ENCODE data around the gene NSMCE3.

Gene NSMCE3

GRCh38 chr15:29269485-29270168 is at the start of gene NSMCE3:
TSS of gene NSMCE3 (minus strand) at chr15:29269822. CDS start at chr15:29269705, 117 bp downstream.
- DNase-seq: peak; percentile 43

- no peak for DNase-seq
Measured at GRCh38 chr15:29316422-29316821, 46.8 kb upstream of the NSMCE3 start.

DNA sequence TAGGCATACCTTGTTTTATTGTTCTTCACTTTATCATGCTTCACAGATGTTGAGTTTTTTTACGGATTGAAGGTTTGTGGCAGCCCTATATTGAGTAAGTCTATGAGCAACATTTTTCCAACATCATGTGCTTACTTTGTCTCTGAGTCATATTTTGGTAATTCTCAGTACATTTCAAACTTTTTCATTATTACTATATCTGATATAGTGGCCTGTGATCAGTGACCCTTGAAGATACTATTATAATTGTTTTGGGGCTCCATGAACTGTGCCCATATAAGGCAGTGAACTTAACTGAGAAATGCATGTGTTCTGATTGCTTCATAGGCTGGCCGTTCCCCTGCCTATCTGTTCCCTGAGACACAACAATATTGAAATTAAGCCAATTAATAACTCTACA is 42.8 kb upstream of the NSMCE3 start:
- no peak for DNase-seq

DNA sequence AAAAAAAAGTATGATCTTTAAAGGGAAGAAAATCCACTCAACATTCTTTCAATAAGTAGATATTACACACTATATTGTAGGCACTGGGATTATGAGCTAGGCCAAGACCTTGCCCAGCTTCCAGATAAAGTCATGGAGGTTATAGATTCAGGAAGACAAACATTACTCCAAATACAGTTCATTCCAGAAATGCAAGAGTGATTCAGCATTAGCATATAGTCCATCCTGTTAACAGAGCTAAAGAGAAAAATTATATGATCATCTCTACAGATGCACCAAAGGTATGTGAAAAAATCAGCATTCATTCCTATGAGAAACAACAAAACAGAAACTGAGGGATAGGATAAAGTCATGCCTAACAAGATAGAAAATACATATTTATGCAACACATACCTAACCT is 42.1 kb upstream of the NSMCE3 start:
- DNase-seq: no peak

GRCh38 chr15:29309139-29309538 is 39.5 kb upstream of the NSMCE3 start:
- DNase-seq: no peak

DNA sequence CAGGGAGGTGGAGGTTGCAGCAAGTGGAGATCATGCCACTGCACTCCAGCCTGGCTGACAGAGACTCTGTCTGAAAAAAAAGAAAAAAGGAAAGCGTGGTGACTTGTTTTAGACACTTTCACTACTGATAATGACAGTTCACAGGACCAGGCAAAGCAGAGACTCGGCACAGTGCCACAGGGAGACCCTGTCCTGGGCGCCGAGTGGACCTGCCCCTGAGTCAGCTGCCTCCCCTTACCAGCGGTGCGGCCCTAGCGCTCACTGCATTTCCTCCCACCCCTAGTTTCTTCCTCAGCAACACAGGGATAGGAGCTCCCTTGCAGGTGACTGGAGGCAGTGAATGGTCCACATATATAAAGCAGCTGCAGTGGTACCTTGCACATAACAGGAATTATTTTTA is 38.7 kb upstream of the NSMCE3 start:
- no peak for DNase-seq

DNA sequence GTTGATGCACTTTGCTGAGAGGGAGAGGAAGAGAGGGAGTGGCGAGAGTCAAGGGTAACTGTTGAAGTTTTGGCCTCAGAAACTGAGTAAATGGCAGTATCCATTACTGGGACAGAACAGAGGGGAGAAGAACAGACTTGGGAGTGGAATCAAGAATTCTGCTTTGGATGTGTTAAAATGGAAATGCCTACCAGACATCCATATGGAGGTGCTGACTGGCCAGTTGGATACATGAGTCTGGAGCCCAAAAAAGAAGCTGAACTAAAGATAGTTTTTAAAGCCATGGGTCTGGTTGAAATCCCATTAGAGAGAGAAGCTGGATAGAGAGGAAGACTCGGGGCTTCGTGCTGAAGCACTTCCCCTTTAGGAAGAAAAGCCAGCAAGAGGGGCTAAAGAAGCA is 35.9 kb upstream of the NSMCE3 start:
- DNase-seq: no peak

DNA sequence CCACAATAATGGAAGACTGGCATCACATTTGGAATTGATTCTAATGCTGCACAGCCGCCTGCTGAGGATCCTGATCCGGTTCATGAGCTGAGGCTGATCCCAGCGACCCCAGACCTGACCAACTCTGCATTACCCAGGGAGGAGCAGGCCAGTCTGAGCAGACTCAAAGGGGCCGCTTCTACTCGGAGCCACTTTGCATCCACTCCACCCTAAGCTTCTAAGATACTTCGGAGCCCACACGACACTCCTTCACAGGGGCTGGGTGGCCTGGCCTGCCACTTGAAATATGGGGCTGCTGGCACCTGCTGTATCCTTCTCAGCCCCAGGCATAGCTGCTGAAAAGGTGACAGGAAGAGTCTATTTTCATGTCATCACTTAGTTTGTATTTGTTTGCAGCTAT is 33.2 kb upstream of the NSMCE3 start:
- DNase-seq: no peak

DNA sequence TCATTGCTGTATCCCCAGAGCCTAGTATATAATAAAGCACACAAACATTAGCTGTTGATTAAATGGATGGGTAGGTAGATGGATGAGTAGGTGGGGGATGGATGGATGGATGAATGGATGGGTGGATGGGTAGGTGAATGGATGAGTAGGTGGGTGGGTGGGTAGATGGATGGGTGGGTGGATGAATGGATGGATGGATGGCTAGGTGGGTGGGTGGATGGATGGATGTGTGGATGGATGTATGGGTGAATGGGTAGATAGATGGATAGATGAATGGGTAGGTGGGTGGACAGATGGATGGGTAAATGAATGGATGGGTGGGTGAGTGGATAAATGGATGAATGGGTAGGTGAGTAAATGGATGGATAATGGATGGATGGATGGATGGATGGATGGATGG is 30.2 kb upstream of the NSMCE3 start:
- DNase-seq: no peak

DNA sequence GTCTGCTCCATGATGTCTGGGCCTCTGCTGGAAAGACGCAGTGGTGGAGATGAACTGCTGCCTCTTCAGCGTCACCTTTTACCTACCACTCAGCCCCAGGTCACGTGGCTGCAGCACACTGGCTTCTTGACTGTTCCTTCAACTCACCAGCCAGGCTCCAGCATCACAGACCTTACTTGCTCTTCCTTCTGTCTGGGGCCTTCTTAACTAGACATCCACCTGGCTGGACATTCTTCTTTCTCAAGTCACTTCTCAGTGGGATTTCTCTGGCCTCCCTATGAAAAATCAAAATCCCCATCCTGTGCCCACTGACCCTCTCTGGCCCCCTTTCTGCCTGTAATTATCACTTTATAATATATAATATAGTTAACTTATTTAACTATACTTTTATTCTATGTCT is 29.7 kb upstream of the NSMCE3 start:
- no peak for DNase-seq

GRCh38 chr15:29294732-29295325 is 25.2 kb upstream of the NSMCE3 start:
- no peak for DNase-seq

- DNase-seq: no peak
Measured at GRCh38 chr15:29291067-29291845, 21.6 kb upstream of the NSMCE3 start.

DNA sequence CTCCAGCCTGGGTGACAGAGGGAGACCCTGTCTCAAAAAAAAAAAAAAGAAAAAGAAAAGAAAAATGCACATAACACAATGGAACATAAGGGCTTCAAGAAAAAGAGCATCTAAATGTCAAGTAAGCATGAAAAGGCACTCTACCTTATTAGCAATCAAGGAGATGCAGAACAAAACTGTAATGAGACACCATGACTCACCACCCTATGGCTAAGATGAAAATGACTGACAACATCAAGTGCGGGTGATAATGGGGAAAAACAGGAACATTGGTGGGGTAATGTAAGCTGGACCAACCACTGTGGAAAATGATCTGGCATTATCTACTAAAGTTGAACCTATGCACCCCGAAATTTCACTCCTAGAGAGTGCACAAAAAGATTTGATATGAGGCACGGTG is 19.6 kb upstream of the NSMCE3 start:
- no peak for DNase-seq

DNA sequence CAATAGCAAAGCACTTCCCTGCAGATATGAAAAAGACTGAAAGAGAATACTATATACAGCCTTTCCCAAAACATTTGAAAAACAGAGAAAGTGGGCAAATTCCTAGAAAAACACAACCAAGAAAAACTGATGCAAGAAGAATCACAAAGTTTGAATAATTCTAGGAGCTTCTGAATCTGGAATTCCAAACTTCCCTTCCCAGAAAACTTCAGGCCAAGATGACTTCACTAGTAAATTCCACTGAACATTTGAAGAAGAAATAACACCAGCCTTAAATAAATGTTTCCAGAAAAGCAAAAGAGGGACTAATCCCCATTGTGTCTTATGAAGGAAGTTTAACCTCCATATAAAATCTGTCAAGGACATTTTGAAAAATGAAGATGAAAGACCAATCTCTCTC is 15.8 kb upstream of the NSMCE3 start:
- no peak for DNase-seq

DNA sequence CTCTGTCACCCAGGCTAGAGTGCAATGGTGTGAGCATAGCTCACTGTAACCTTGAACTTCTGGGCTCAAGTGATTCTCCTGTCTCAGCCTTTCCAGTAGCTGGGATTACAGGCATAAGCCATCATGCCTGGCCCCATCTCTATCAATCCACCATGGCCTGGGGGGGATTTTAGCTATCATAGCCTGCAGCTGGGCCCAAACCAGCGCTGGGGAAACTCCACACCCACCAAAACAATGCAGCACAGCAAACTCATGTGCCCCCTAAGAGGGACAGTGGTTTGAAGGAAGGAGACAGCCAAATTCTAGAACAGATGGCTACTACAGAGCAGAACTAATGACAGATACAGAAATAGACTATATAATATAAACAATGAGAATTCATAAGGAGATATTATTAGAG is 13.8 kb upstream of the NSMCE3 start:
- no peak for DNase-seq

GRCh38 chr15:29280514-29280913 is 10.9 kb upstream of the NSMCE3 start:
- DNase-seq: no peak

DNA sequence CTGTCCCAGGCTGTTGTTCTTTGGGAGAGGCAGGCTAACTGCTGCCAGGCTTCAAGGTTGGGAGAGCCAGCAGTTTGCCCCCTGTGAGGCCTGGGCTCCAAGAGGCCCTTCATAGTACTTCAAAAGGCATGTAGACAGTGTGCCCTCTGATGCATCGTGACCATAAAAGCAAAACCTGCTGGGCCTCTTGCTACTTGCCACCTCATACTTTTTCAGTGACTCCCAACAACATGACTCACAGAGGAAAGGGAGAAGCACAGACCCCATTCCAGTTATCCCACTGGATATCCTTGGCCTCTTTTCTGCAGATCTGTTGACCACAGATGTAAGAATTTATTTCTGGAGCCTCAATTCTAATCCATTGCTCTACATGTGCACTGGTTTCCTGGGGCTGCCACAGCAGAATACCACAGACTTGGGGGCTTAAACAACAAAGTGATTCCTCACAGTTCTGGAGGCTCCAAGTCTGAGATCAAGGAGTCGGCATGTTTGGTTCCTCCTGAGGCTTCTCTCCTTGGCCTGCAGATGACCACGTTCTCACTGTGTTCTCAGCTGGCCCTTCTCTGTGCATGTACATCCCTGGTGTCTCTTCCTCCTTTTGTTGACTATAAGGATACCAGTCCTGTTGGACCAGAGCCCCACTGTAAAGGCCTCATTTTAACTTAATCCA is 8.9 kb upstream of the NSMCE3 start:
- DNase-seq: no peak

GRCh38 chr15:29276366-29276765 is 6.7 kb upstream of the NSMCE3 start:
- no peak for DNase-seq

GRCh38 chr15:29275855-29276254 is 6.2 kb upstream of the NSMCE3 start:
- DNase-seq: no peak

GRCh38 chr15:29274946-29275345 is 5.3 kb upstream of the NSMCE3 start:
- no peak for DNase-seq

- DNase-seq: no peak
Measured at GRCh38 chr15:29272219-29272618, 2.6 kb upstream of the NSMCE3 start.

DNA sequence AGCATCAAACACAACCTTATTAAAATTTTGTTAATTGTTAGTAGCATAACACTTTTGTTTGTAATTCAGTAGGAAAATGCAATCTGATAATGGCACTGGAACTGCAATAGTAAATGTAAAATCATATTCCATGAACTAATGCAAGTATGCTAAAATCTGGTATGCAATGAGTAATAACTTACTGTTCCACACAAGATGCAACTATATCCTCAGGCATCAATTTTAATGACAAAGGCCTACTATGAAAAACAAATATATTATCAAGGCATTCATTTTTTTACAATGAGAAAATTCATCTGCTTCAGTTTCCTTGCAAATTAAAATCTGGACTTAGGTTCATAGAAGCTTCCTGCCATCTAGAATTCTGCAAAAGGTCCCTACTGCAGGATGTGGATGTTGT is 1.4 kb upstream of the NSMCE3 start:
- DNase-seq: no peak

GRCh38 chr15:29270169-29270955 is 740 bp upstream of the NSMCE3 start:
- no peak for DNase-seq

Data from NCI-H446 treated with DMSO at 0.1 percent for 48 hours (cell line).